ENCODE data around the gene NR5A1.

DNA sequence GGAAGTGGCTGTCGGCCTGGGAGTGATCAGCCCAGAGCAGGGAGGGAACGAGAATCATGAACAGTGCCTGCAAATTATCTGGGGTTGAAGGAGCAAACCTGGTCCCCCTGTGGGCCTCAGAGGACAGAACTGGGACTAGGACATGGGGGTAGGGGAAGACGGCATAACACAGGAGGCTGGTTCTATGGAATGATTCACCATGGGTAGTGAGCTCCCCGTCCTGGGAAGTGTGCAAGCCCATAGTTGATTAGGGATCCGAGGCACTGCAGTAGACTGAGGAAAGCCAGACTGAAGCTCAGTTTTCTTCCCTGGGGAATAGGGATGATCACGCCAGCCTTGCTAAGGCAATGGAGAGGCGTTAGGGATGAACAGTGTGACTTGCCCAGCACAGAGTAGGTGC is 51.4 kb downstream of the NR5A1 start:
- TF ChIP-seq, protein P1, sequence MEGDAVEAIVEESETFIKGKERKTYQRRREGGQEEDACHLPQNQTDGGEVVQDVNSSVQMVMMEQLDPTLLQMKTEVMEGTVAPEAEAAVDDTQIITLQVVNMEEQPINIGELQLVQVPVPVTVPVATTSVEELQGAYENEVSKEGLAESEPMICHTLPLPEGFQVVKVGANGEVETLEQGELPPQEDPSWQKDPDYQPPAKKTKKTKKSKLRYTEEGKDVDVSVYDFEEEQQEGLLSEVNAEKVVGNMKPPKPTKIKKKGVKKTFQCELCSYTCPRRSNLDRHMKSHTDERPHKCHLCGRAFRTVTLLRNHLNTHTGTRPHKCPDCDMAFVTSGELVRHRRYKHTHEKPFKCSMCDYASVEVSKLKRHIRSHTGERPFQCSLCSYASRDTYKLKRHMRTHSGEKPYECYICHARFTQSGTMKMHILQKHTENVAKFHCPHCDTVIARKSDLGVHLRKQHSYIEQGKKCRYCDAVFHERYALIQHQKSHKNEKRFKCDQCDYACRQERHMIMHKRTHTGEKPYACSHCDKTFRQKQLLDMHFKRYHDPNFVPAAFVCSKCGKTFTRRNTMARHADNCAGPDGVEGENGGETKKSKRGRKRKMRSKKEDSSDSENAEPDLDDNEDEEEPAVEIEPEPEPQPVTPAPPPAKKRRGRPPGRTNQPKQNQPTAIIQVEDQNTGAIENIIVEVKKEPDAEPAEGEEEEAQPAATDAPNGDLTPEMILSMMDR (IDR thresholded peaks at IDR 0.05), result no peak
- TF ChIP-seq POLR2A (IDR thresholded peaks at IDR 0.05), result no peak

All from transverse colon (tissue), 3 donors.